ENCODE data around the gene MXI1. TPM values are rescaled to one million over a fixed set of nuclear protein-coding genes. Genes with fewer than 3 reads are reported as not detected.
"Not testable (repeated sequence)": the region's sequence is repeated elsewhere in the genome, so short reads cannot be mapped to it uniquely, and the experiment has no call there.

Gene MXI1
- total RNA-seq, 1 experiment from 2014 or later, result 19.5 TPM

DNA sequence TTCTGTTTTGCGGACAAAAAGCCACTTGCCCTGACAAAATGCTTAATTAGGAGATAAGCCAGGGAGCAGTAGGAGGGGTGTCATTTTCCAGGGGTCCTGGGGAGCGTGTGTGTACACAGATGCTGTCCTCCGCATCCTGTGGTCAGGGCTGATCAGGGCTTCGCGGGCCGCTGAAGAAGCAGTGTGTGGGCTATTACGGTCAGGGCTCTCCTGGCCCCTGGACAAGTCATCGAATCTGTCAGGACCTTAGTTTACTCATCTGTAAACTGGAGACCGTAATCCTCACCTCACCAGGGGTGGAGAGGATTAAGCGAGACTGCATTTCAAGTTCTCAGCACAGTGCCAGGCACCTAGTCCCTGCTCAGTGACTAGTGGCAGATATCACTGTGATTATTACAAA is 26.0 kb upstream of the MXI1 start:
- Mint-ChIP-seq H3K27ac (ENCODE audit: low read depth, unreplicated experiment) (no peak overlapping the region), H3K4me3 (ENCODE audit: unreplicated experiment) (no peak overlapping the region), H3K4me1 (ENCODE audit: insufficient read depth, unreplicated experiment) (no peaks in the 10 kb centered on the region), H3K36me3 (ENCODE audit: insufficient read depth, unreplicated experiment) (no peaks in the 10 kb centered on the region), H3K9me3 (ENCODE audit: unreplicated experiment) (no peaks in the 10 kb centered on the region), H3K27me3 (ENCODE audit: insufficient read depth, unreplicated experiment) (no peaks in the 10 kb centered on the region)
- TF ChIP-seq, protein P1, sequence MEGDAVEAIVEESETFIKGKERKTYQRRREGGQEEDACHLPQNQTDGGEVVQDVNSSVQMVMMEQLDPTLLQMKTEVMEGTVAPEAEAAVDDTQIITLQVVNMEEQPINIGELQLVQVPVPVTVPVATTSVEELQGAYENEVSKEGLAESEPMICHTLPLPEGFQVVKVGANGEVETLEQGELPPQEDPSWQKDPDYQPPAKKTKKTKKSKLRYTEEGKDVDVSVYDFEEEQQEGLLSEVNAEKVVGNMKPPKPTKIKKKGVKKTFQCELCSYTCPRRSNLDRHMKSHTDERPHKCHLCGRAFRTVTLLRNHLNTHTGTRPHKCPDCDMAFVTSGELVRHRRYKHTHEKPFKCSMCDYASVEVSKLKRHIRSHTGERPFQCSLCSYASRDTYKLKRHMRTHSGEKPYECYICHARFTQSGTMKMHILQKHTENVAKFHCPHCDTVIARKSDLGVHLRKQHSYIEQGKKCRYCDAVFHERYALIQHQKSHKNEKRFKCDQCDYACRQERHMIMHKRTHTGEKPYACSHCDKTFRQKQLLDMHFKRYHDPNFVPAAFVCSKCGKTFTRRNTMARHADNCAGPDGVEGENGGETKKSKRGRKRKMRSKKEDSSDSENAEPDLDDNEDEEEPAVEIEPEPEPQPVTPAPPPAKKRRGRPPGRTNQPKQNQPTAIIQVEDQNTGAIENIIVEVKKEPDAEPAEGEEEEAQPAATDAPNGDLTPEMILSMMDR (IDR thresholded peaks at IDR 0.05; ENCODE audit: unreplicated experiment), result no peak
- ChIA-PET CTCF (no interaction called here), POLR2A (no interaction called here)
- intact Hi-C loops (cut with micrococcal nuclease), result no loop called here
- DNase-seq (ENCODE audit: unreplicated experiment), result no peak
- BruUV-seq (replicated peaks), result no TSS peak

- Mint-ChIP-seq H3K4me3 (ENCODE audit: unreplicated experiment) (no peak overlapping the region), H3K27ac (ENCODE audit: low read depth, unreplicated experiment) (no peak overlapping the region), H3K27me3 (ENCODE audit: insufficient read depth, unreplicated experiment) (no peaks in the 10 kb centered on the region), H3K9me3 (ENCODE audit: unreplicated experiment) (no peaks in the 10 kb centered on the region), H3K4me1 (ENCODE audit: insufficient read depth, unreplicated experiment) (no peaks in the 10 kb centered on the region), H3K36me3 (ENCODE audit: insufficient read depth, unreplicated experiment) (no peaks in the 10 kb centered on the region)
- TF ChIP-seq, protein P1 (IDR thresholded peaks at IDR 0.05; ENCODE audit: unreplicated experiment), result no peak
- POLR2A ChIA-PET, result interaction anchor here (0.6 to 0.7 kb wide), 2 partner anchors 44 to 218 kb away, joined by 3 read pairs; no protein-coding TSS in a partner anchor
- no peak for DNase-seq (ENCODE audit: unreplicated experiment)
- intact Hi-C loops (cut with micrococcal nuclease), result no loop called here
- CTCF ChIA-PET, result no interaction called here
- no TSS peak for BruUV-seq (replicated peaks)
Measured at GRCh38 chr10:110181911-110182310, 25.5 kb upstream of the MXI1 start.

DNA sequence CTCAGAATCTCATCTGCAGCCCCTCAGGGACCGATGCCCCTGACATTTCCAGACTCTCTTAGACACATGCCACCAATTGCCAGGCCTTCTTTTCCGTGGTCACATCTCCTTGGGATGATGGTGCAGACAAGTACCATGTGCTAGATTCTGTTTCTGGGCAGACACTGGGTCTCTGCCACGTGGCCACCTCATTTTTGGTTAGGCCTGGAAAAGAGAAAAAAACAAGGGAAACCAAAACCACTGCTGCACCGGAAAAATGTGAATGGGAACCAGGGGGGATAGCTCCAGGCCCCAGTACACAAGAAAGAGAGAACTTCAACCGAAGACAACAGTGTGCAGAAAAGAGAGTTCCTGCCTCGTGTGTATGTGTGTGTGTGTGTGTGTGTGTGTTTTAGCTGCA is 23.0 kb upstream of the MXI1 start:
- TF ChIP-seq, protein P1 (IDR thresholded peaks at IDR 0.05; ENCODE audit: unreplicated experiment), result no peak
- intact Hi-C loops (cut with micrococcal nuclease), result no loop called here
- Mint-ChIP-seq H3K4me1 (ENCODE audit: insufficient read depth, unreplicated experiment) (peaks cover 7% of the 10 kb centered on the region), H3K4me3 (ENCODE audit: unreplicated experiment) (no peak overlapping the region), H3K36me3 (ENCODE audit: insufficient read depth, unreplicated experiment) (peaks cover 6% of the 10 kb centered on the region), H3K27ac (ENCODE audit: low read depth, unreplicated experiment) (no peak overlapping the region), H3K9me3 (ENCODE audit: unreplicated experiment) (no peaks in the 10 kb centered on the region), H3K27me3 (ENCODE audit: insufficient read depth, unreplicated experiment) (no peaks in the 10 kb centered on the region)
- ChIA-PET CTCF (no interaction called here), POLR2A (no interaction called here)
- no peak for DNase-seq (ENCODE audit: unreplicated experiment)
- no TSS peak for BruUV-seq (replicated peaks)

DNA sequence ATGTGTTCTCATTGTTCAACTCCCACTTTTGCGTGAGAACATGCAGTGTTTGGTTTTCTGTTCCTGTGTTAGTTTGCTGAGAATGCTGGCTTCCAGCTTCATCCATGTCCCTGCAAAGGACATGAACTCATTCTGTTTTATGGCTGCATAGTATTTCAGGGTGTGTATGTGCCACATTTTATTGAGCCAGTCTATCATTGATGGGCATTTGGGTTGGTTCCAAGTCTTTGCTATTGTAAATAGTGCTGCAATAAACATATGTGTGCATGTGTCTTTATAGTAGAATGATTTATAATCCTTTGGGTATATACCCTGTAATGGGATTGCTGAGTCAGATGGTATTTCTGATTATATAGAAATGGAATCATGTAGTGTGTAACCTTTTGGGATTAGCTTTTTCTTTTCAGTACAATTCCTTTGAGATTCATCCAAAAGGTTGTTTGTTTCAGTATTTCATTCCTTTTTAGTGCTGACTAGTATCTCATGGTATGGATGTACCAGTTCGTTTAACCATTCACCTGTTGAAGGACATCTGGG is 21.7 kb upstream of the MXI1 start:
- BruUV-seq (replicated peaks); DNase-seq (ENCODE audit: unreplicated experiment); H3K27me3 Mint-ChIP-seq (ENCODE audit: insufficient read depth, unreplicated experiment); H3K4me1 Mint-ChIP-seq (ENCODE audit: insufficient read depth, unreplicated experiment); H3K4me3 Mint-ChIP-seq (ENCODE audit: unreplicated experiment); H3K9me3 Mint-ChIP-seq (ENCODE audit: unreplicated experiment); CTCF ChIA-PET; H3K27ac Mint-ChIP-seq (ENCODE audit: low read depth, unreplicated experiment); H3K36me3 Mint-ChIP-seq (ENCODE audit: insufficient read depth, unreplicated experiment); intact Hi-C loops (cut with micrococcal nuclease): not testable (repeated sequence)
- POLR2A ChIA-PET, result interaction anchor here (0.7 kb wide), 1 partner anchor 14 kb away, joined by 4 read pairs; no protein-coding TSS in a partner anchor

- ChIA-PET CTCF (interaction anchor here (0.9 to 1.5 kb wide), 3 partner anchors 12 to 21 kb away, joined by 3 read pairs; no protein-coding TSS in a partner anchor), POLR2A (interaction anchor here (1.3 to 2.7 kb wide), 4 partner anchors 18 to 33 kb away, joined by 5 to 23 read pairs (median 7); partner anchors contain the start of gene MXI1)
- H3K36me3 Mint-ChIP-seq (ENCODE audit: insufficient read depth, unreplicated experiment), result peaks cover 6% of the 10 kb centered on the region
- intact Hi-C loops (cut with micrococcal nuclease), result no loop called here
- TF ChIP-seq, protein P1 (IDR thresholded peaks at IDR 0.05; ENCODE audit: unreplicated experiment), result no peak
- H3K4me3 Mint-ChIP-seq (ENCODE audit: unreplicated experiment), result no peak overlapping the region
- H3K4me1 Mint-ChIP-seq (ENCODE audit: insufficient read depth, unreplicated experiment), result peaks cover 7% of the 10 kb centered on the region
- no peak overlapping the region for H3K27ac Mint-ChIP-seq (ENCODE audit: low read depth, unreplicated experiment)
- no peaks in the 10 kb centered on the region for H3K9me3 Mint-ChIP-seq (ENCODE audit: unreplicated experiment)
- H3K27me3 Mint-ChIP-seq (ENCODE audit: insufficient read depth, unreplicated experiment), result no peaks in the 10 kb centered on the region
- no peak for DNase-seq (ENCODE audit: unreplicated experiment)
- BruUV-seq (replicated peaks), result no TSS peak
Measured at GRCh38 chr10:110190170-110190569, 17.2 kb upstream of the MXI1 start.

Measured in MCF 10A (cell line).